ENCODE results near the gene ALOX5.
"Not testable (repeated sequence)": the region's sequence is repeated elsewhere in the genome, so short reads cannot be mapped to it uniquely, and the experiment has no call there.

ALOX5 gene

DNA sequence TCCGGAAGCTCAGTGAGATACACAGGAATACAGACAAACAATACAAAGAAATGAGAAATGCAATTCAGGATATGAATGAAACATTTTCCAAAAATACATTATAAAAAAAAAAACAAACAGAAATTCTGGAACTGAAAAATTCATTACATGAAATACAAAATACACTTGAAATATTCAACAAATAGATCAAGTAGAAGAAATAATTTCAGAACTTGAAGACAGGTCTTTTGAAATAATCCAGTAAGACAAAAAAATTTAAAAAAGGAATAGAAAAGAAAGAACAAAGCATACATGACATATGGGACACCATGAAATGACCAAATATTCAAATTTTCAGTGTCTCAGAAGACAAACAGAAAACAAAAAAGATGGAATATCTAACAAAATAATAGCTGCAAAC, 102.5 kb downstream of the ALOX5 start:
- Histone ChIP-seq H3K9ac (ENCODE audit: low read length) (no peak overlapping the region), H3K27me3 (ENCODE audit: control insufficient read depth in 1 of 2, insufficient read depth in 1 of 2, low read length in 2 of 2) (no peaks in the 10 kb centered on the region), H3K23ac (ENCODE audit: low read length in 2 of 2) (no peak overlapping the region), H3K27ac (ENCODE audit: low read length, poor library complexity, severe bottlenecking) (no peak overlapping the region), H3K9me3 (ENCODE audit: control insufficient read depth, low read length) (peaks cover 20% of the 10 kb centered on the region), H3K4ac (ENCODE audit: low read depth in 1 of 2, low read length in 2 of 2) (no peak overlapping the region), H3K14ac (ENCODE audit: low read length in 2 of 2) (no peak overlapping the region), H3K18ac (ENCODE audit: low read depth in 1 of 2, low read length in 2 of 2) (no peak overlapping the region), H2BK120ac (ENCODE audit: low read depth, low read length) (no peak overlapping the region), H3K36me3 (ENCODE audit: control insufficient read depth in 1 of 2, insufficient read depth in 2 of 2, low read depth in 1 of 2, low read length in 2 of 2) (no peaks in the 10 kb centered on the region), H3K4me2 (ENCODE audit: low read length, poor library complexity, severe bottlenecking) (no peak overlapping the region), H2BK12ac (ENCODE audit: low read length in 2 of 2) (no peak overlapping the region), H4K91ac (ENCODE audit: low read length) (no peak overlapping the region), H3K4me3 (ENCODE audit: insufficient read depth in 1 of 2, low read depth in 1 of 2, low read length in 2 of 2) (no peak overlapping the region), H2BK5ac (ENCODE audit: low read depth, low read length, poor library complexity, severe bottlenecking) (no peak overlapping the region), H3K79me1 (replicated peaks; ENCODE audit: low read length, poor library complexity, severe bottlenecking) (peaks cover 29% of the 10 kb centered on the region), H3K4me1 (ENCODE audit: control insufficient read depth, insufficient read depth, low read depth, low read length) (peaks cover 3% of the 10 kb centered on the region), H2AFZ (ENCODE audit: low read depth, low read length) (no peak overlapping the region), H2BK15ac (ENCODE audit: low read depth, poor library complexity, severe bottlenecking) (no peak overlapping the region), H4K8ac (ENCODE audit: low read length) (no peak overlapping the region), H2AK5ac (ENCODE audit: low read length, severe bottlenecking) (no peak overlapping the region)
- no peak for DNase-seq
- WGBS = no CpG with 5 or more reads among the region's 1 CpG

DNA sequence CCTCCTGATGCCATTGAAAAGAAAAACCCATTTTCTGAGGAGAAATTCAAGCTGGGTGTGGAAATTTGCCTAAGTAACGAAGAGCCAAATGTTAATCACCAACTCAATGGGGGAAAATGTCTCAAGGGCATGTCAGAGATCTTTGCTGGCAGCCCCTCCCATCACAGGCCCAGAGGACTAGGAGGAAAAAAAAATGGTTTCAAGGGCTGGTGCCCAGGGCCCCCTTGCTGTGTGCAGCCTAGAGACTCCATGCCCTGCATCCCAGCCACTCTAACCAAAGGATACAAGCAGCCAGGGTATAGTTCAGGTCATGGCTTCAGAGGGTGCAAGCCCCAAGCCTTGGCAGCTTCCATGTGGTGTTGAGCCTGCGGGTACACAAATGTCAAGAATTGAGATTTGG, 106.3 kb downstream of the ALOX5 start:
- Histone ChIP-seq H3K4me3 (ENCODE audit: insufficient read depth in 1 of 2, low read depth in 1 of 2, low read length in 2 of 2) (no peak overlapping the region), H2BK120ac (ENCODE audit: low read depth, low read length) (no peak overlapping the region), H2BK15ac (ENCODE audit: low read depth, poor library complexity, severe bottlenecking) (no peak overlapping the region), H4K91ac (ENCODE audit: low read length) (no peak overlapping the region), H3K27ac (ENCODE audit: low read length, poor library complexity, severe bottlenecking) (no peak overlapping the region), H3K79me1 (replicated peaks; ENCODE audit: low read length, poor library complexity, severe bottlenecking) (peaks cover 11% of the 10 kb centered on the region), H2BK12ac (ENCODE audit: low read length in 2 of 2) (no peak overlapping the region), H3K27me3 (ENCODE audit: control insufficient read depth in 1 of 2, insufficient read depth in 1 of 2, low read length in 2 of 2) (no peaks in the 10 kb centered on the region), H3K18ac (ENCODE audit: low read depth in 1 of 2, low read length in 2 of 2) (no peak overlapping the region), H2BK5ac (ENCODE audit: low read depth, low read length, poor library complexity, severe bottlenecking) (no peak overlapping the region), H3K23ac (ENCODE audit: low read length in 2 of 2) (no peak overlapping the region), H3K4ac (ENCODE audit: low read depth in 1 of 2, low read length in 2 of 2) (no peak overlapping the region), H2AK5ac (ENCODE audit: low read length, severe bottlenecking) (no peak overlapping the region), H4K8ac (ENCODE audit: low read length) (no peak overlapping the region), H3K14ac (ENCODE audit: low read length in 2 of 2) (no peak overlapping the region), H2AFZ (ENCODE audit: low read depth, low read length) (no peak overlapping the region), H3K9ac (ENCODE audit: low read length) (no peak overlapping the region), H3K4me1 (ENCODE audit: control insufficient read depth, insufficient read depth, low read depth, low read length) (no peaks in the 10 kb centered on the region), H3K4me2 (ENCODE audit: low read length, poor library complexity, severe bottlenecking) (no peak overlapping the region), H3K36me3 (ENCODE audit: control insufficient read depth in 1 of 2, insufficient read depth in 2 of 2, low read depth in 1 of 2, low read length in 2 of 2) (peaks cover 6 to 13% of the 10 kb centered on the region in 2 experiments), H3K9me3 (ENCODE audit: control insufficient read depth, low read length) (peaks cover 20% of the 10 kb centered on the region)
- DNase-seq = no peak
- WGBS = 90% methylated on average over 2 of the region's 2 CpGs

DNA sequence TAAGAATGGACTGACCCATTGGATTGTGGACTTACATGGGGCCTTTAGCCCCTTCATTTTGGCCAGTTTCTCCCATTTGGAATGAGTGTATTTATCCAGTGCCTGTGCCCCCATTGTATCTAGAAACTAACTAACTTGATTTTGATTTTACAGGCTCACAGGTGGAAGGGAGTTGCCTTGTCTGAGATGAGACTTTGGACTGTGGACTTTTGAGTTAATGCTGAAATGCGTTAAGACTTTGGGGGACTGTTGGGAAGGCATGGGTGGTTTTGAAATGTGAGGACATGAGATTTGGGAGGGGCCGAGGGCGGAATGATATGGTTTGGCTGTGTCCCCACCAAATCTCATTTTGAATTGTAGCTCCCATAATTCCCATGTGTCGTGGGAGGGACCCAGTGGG, 107.1 kb downstream of the ALOX5 start:
- H2AK5ac ChIP-seq (ENCODE audit: low read length, severe bottlenecking); H2BK5ac ChIP-seq (ENCODE audit: low read depth, low read length, poor library complexity, severe bottlenecking); H2BK120ac ChIP-seq (ENCODE audit: low read depth, low read length); H3K4me3 ChIP-seq (ENCODE audit: insufficient read depth in 1 of 2, low read depth in 1 of 2, low read length in 2 of 2); H2BK12ac ChIP-seq (ENCODE audit: low read length in 2 of 2); H3K27me3 ChIP-seq (ENCODE audit: control insufficient read depth in 1 of 2, insufficient read depth in 1 of 2, low read length in 2 of 2); H3K4ac ChIP-seq (ENCODE audit: low read depth in 1 of 2, low read length in 2 of 2); H3K4me2 ChIP-seq (ENCODE audit: low read length, poor library complexity, severe bottlenecking); H3K27ac ChIP-seq (ENCODE audit: low read length, poor library complexity, severe bottlenecking); H3K14ac ChIP-seq (ENCODE audit: low read length in 2 of 2); H3K9ac ChIP-seq (ENCODE audit: low read length); DNase-seq; H3K23ac ChIP-seq (ENCODE audit: low read length in 2 of 2); H2AFZ ChIP-seq (ENCODE audit: low read depth, low read length); H2BK15ac ChIP-seq (ENCODE audit: low read depth, poor library complexity, severe bottlenecking); H3K18ac ChIP-seq (ENCODE audit: low read depth in 1 of 2, low read length in 2 of 2); H3K79me1 ChIP-seq (replicated peaks; ENCODE audit: low read length, poor library complexity, severe bottlenecking); H4K91ac ChIP-seq (ENCODE audit: low read length); H3K4me1 ChIP-seq (ENCODE audit: control insufficient read depth, insufficient read depth, low read depth, low read length); H4K8ac ChIP-seq (ENCODE audit: low read length): not testable (repeated sequence)
- H3K9me3 ChIP-seq (ENCODE audit: control insufficient read depth, low read length) = peaks cover 20% of the 10 kb centered on the region
- H3K36me3 ChIP-seq (ENCODE audit: control insufficient read depth in 1 of 2, insufficient read depth in 2 of 2, low read depth in 1 of 2, low read length in 2 of 2) = peaks cover 6 to 13% of the 10 kb centered on the region in 2 experiments
- WGBS = 92% methylated on average over 3 of the region's 4 CpGs

DNA sequence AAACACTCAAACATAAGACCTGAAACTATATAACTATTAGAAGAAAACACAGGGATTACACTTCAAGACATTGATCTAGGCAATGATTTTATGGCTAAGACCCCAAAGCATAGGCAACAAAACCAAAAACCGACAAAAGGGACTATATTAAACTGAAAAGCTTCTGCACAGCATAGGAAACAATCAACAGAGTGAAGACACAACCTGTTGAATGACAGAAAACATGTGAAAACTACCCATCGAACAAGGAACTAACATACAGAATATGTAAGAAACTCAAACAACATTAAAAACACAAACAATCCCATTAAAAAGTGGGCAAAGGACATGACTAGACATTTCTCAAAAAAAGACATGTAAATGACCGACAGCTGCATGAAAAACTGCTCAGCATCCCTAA, 109.0 kb downstream of the ALOX5 start:
- WGBS = 81% methylated on average over 3 of the region's 3 CpGs
- no peak overlapping the region for H4K91ac ChIP-seq (ENCODE audit: low read length)
- H3K4ac ChIP-seq (ENCODE audit: low read depth in 1 of 2, low read length in 2 of 2) = no peak overlapping the region
- H3K4me1 ChIP-seq (ENCODE audit: control insufficient read depth, insufficient read depth, low read depth, low read length) = no peaks in the 10 kb centered on the region
- peaks cover 9 to 17% of the 10 kb centered on the region in 2 experiments for H3K36me3 ChIP-seq (ENCODE audit: control insufficient read depth in 1 of 2, insufficient read depth in 2 of 2, low read depth in 1 of 2, low read length in 2 of 2)
- no peak overlapping the region for H4K8ac ChIP-seq (ENCODE audit: low read length)
- no peak overlapping the region for H3K27ac ChIP-seq (ENCODE audit: low read length, poor library complexity, severe bottlenecking)
- H3K27me3 ChIP-seq (ENCODE audit: control insufficient read depth in 1 of 2, insufficient read depth in 1 of 2, low read length in 2 of 2) = no peaks in the 10 kb centered on the region
- H3K14ac ChIP-seq (ENCODE audit: low read length in 2 of 2) = no peak overlapping the region
- no peak overlapping the region for H2BK5ac ChIP-seq (ENCODE audit: low read depth, low read length, poor library complexity, severe bottlenecking)
- H3K79me1 ChIP-seq (replicated peaks; ENCODE audit: low read length, poor library complexity, severe bottlenecking) = peaks cover 3% of the 10 kb centered on the region
- H3K9ac ChIP-seq (ENCODE audit: low read length) = no peak overlapping the region
- no peak overlapping the region for H3K4me2 ChIP-seq (ENCODE audit: low read length, poor library complexity, severe bottlenecking)
- peaks cover 6% of the 10 kb centered on the region for H3K9me3 ChIP-seq (ENCODE audit: control insufficient read depth, low read length)
- H2AFZ ChIP-seq (ENCODE audit: low read depth, low read length) = no peak overlapping the region
- no peak overlapping the region for H3K18ac ChIP-seq (ENCODE audit: low read depth in 1 of 2, low read length in 2 of 2)
- DNase-seq = no peak
- H2AK5ac ChIP-seq (ENCODE audit: low read length, severe bottlenecking) = no peak overlapping the region
- H2BK12ac ChIP-seq (ENCODE audit: low read length in 2 of 2) = no peak overlapping the region
- no peak overlapping the region for H2BK15ac ChIP-seq (ENCODE audit: low read depth, poor library complexity, severe bottlenecking)
- H3K23ac ChIP-seq (ENCODE audit: low read length in 2 of 2) = no peak overlapping the region
- no peak overlapping the region for H3K4me3 ChIP-seq (ENCODE audit: insufficient read depth in 1 of 2, low read depth in 1 of 2, low read length in 2 of 2)
- H2BK120ac ChIP-seq (ENCODE audit: low read depth, low read length) = no peak overlapping the region

All from mesenchymal stem cell (in vitro differentiated cells and primary cell).